Measurements from ENCODE around the gene PEX14. TPM values are rescaled to one million over a fixed set of nuclear protein-coding genes. Genes with fewer than 3 reads are reported as not detected.
A peak's percentile ranks its signal among the peaks of the same experiment; 100 is the strongest.

Gene PEX14, protein sequence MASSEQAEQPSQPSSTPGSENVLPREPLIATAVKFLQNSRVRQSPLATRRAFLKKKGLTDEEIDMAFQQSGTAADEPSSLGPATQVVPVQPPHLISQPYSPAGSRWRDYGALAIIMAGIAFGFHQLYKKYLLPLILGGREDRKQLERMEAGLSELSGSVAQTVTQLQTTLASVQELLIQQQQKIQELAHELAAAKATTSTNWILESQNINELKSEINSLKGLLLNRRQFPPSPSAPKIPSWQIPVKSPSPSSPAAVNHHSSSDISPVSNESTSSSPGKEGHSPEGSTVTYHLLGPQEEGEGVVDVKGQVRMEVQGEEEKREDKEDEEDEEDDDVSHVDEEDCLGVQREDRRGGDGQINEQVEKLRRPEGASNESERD
- total RNA-seq (2021) (27.3 to 30.5 TPM (median 27.8 TPM) in 3 replicates), Bru-seq, nascent RNA (percentile 63 among the genes with signal in this experiment)
- long read RNA-seq, experiment 1, transcript PEX14-201 (9 exons, 1,985 nt) = major isoform, 44 of 60 reads
- long read RNA-seq, experiment 1, partial matches to known transcripts = 6 of 60 reads
- long read RNA-seq, experiment 1, other reads (novel, unspliced or antisense) = 10 of 60 reads
- long read RNA-seq, experiment 2, transcript PEX14-201 (9 exons, 1,985 nt) = major isoform, 11 of 54 reads
- long read RNA-seq, experiment 2, partial matches to known transcripts = 7 of 54 reads
- long read RNA-seq, experiment 2, other reads (novel, unspliced or antisense) = 36 of 54 reads
- long read RNA-seq, experiment 3, transcript PEX14-201 (9 exons, 1,985 nt) = major isoform, 53 of 77 reads
- long read RNA-seq, experiment 3, partial matches to known transcripts = 7 of 77 reads
- long read RNA-seq, experiment 3, other reads (novel, unspliced or antisense) = 17 of 77 reads

DNA sequence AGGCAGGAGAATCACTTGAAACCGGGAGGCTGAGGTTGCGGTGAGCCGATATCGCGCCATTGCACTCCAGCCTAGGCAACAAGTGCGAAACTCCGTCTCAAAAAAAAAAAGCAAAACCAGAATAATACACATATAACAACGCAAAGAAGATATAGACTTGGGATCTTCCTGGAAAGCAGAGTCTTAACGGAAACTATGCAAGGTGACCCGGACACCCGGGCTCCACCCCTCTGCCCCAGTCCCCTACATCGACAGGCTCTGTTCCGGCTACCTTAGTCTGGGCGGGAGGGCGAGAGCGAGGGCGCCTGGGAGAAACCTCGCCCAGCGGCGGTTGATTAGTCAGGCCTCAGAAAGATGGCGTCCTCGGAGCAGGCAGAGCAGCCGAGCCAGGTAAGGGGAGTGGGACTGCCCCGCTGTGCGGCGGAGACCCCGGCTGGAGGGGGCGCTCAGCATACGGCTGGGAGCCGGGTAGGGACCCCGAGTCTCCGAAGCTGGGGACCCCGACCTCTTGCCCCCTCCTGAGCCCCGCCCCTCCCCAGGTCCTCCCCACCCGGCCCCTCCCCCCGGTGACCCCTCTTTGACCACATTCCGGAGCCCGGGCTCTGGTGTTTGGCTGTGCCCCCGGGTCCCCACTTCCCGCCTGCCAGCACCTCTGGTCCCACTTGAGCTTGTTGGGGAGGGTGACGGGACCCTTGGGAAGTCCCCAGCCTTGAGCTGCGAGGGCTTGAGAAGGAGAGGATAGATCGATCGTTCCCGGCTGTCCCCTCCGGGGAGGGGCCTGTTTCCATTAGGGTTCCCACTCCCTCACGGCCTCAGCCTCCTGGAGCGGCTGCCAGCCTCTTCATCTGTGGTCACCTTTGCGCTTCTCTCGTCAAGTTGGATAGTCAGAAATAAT is at the start of gene PEX14:
TSS of gene PEX14 (plus strand) at position 338 of the 895 bp plus-strand sequence. CDS start at position 355, 17 bp downstream.
- peak within 1 kb of the TSS; percentile 98 for H3K4me3 Mint-ChIP-seq
- ATAC-seq (peak; percentile 86), DNase-seq (ENCODE audit: low spot score) (peak; percentile 94)
- H3K36me3 Mint-ChIP-seq = peaks cover 6% of the 10 kb centered on the region; the same call in 1 of the 2 replicates
- ChIA-PET POLR2A (interaction anchor here (1.0 kb wide), 1 partner anchor 20 kb away, joined by 3 read pairs; no protein-coding TSS in a partner anchor), CTCF (interaction anchor here (0.9 to 1.3 kb wide), 2 partner anchors 19 to 45 kb away, joined by 4 read pairs; partner anchors contain the start of gene CENPS)
- peak within 1 kb of the TSS; percentile 97 for H3K27ac Mint-ChIP-seq
- no peaks in the 10 kb centered on the region for H3K9me3 Mint-ChIP-seq
- no peaks in the 10 kb centered on the region for H3K27me3 Mint-ChIP-seq (ENCODE audit: low read depth)
- H3K4me1 Mint-ChIP-seq = peaks cover 24% of the 10 kb centered on the region
- TF ChIP-seq, protein P1, sequence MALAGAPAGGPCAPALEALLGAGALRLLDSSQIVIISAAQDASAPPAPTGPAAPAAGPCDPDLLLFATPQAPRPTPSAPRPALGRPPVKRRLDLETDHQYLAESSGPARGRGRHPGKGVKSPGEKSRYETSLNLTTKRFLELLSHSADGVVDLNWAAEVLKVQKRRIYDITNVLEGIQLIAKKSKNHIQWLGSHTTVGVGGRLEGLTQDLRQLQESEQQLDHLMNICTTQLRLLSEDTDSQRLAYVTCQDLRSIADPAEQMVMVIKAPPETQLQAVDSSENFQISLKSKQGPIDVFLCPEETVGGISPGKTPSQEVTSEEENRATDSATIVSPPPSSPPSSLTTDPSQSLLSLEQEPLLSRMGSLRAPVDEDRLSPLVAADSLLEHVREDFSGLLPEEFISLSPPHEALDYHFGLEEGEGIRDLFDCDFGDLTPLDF (CRISPR knock-in tag; IDR thresholded peaks at IDR 0.05) = no peak
- TF ChIP-seq IRF1 (CRISPR knock-in tag; IDR thresholded peaks at IDR 0.05) (no peak), NR2C2 (CRISPR knock-in tag; IDR thresholded peaks at IDR 0.05) (no peak), FOXP1 (CRISPR knock-in tag; IDR thresholded peaks at IDR 0.05; ENCODE audit: borderline replicate concordance) (0 out of 2 replicates have a peak, but pooled peaks have one; percentile 42), ZNF263 (CRISPR knock-in tag; IDR thresholded peaks at IDR 0.05; ENCODE audit: low read depth) (no peak), JAZF1 (CRISPR knock-in tag; IDR thresholded peaks at IDR 0.05) (no peak), AFF4 (CRISPR knock-in tag; IDR thresholded peaks at IDR 0.05; ENCODE audit: borderline replicate concordance) (no peak), MXD4 (CRISPR knock-in tag; IDR thresholded peaks at IDR 0.05; ENCODE audit: borderline replicate concordance) (no peak), FOXK1 (CRISPR knock-in tag; IDR thresholded peaks at IDR 0.05) (peak; percentile 70), ZNF138 (CRISPR knock-in tag; conservative IDR thresholded peaks at IDR 0.05) (no peak), KAT7 (CRISPR knock-in tag; IDR thresholded peaks at IDR 0.05; ENCODE audit: borderline replicate concordance) (0 out of 2 replicates have a peak, but pooled peaks have one; percentile 89), GABPB1 (CRISPR knock-in tag; IDR thresholded peaks at IDR 0.05) (peak; percentile 68), SP1 (CRISPR knock-in tag; conservative IDR thresholded peaks at IDR 0.05) (peak; percentile 89), ZSCAN18 (CRISPR knock-in tag; IDR thresholded peaks at IDR 0.05) (no peak), ZNF219 (CRISPR knock-in tag; IDR thresholded peaks at IDR 0.05; ENCODE audit: borderline replicate concordance) (no peak), TCF7 (CRISPR knock-in tag; IDR thresholded peaks at IDR 0.05; ENCODE audit: low read depth) (no peak), RORB (CRISPR knock-in tag; IDR thresholded peaks at IDR 0.05) (no peak)
- TF ChIP-seq, protein P2, sequence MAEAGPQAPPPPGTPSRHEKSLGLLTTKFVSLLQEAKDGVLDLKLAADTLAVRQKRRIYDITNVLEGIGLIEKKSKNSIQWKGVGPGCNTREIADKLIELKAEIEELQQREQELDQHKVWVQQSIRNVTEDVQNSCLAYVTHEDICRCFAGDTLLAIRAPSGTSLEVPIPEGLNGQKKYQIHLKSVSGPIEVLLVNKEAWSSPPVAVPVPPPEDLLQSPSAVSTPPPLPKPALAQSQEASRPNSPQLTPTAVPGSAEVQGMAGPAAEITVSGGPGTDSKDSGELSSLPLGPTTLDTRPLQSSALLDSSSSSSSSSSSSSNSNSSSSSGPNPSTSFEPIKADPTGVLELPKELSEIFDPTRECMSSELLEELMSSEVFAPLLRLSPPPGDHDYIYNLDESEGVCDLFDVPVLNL (CRISPR knock-in tag; IDR thresholded peaks at IDR 0.05; ENCODE audit: borderline replicate concordance, low read depth) = 0 out of 2 replicates have a peak, but pooled peaks have one; percentile 46
- TF ChIP-seq, protein P3, sequence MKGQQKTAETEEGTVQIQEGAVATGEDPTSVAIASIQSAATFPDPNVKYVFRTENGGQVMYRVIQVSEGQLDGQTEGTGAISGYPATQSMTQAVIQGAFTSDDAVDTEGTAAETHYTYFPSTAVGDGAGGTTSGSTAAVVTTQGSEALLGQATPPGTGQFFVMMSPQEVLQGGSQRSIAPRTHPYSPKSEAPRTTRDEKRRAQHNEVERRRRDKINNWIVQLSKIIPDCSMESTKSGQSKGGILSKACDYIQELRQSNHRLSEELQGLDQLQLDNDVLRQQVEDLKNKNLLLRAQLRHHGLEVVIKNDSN (CRISPR knock-in tag; IDR thresholded peaks at IDR 0.05) = peak; percentile 78; the same call in 1 of the 2 replicates
- TF ChIP-seq, protein P4, sequence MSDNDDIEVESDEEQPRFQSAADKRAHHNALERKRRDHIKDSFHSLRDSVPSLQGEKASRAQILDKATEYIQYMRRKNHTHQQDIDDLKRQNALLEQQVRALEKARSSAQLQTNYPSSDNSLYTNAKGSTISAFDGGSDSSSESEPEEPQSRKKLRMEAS (CRISPR knock-in tag; IDR thresholded peaks at IDR 0.05) = peak; percentile 46; the same call in 1 of the 2 replicates
- TF ChIP-seq, protein P5, sequence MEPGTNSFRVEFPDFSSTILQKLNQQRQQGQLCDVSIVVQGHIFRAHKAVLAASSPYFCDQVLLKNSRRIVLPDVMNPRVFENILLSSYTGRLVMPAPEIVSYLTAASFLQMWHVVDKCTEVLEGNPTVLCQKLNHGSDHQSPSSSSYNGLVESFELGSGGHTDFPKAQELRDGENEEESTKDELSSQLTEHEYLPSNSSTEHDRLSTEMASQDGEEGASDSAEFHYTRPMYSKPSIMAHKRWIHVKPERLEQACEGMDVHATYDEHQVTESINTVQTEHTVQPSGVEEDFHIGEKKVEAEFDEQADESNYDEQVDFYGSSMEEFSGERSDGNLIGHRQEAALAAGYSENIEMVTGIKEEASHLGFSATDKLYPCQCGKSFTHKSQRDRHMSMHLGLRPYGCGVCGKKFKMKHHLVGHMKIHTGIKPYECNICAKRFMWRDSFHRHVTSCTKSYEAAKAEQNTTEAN (CRISPR knock-in tag; IDR thresholded peaks at IDR 0.05) = peak; percentile 77; the same call in 1 of the 2 replicates

All from WTC11 (cell line).